Embryonic facial prominence (tissue), 1 donor: ENCODE measurements around the gene LACTBL1.

Experiments
- DNase-seq: peaks from one replicate; pipeline ENCODE4 v3.0.0-alpha.2; 2016; ENCODE audit errors: extremely low spot score

The LACTBL1 gene

GRCh38 chr1:22913421-22914141 is 59.1 kb downstream of the LACTBL1 start:
- no peak for DNase-seq

GRCh38 chr1:22912311-22912710 is 60.4 kb downstream of the LACTBL1 start:
- no peak for DNase-seq

DNA sequence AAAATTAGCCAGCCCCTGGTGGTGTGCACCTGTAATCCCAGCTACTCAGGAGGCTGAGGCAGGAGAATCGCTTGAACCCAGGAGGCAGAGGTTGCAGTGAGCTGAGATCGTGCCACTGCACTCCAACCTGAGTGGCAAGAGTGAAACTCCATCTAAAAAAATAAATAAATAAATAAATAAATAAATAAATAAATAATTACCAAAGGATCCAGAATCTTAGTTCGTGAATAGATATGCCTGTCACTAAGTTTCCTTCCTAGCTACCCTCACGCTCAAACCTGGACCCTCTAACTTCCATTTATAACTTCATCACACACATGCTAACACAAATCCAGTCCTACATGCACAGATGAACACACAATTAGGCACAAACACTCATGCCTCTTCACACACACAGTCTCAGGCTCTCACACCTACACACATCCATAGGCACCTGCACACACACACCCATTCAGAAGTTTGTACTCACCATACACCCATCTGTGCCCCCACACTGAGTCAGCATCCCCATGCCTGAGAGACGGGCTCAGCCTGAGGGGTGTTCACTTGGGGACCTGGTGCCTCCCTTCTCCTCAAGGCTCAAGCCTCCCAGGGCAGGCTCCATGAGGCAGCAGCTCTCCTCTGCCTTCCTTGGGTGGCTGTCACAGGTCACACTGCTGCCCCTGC is 61.5 kb downstream of the LACTBL1 start:
- no peak for DNase-seq

- no peak for DNase-seq
These were observed 62.4 kb downstream of the LACTBL1 start for GRCh38 chr1:22910286-22910685.

GRCh38 chr1:22908880-22909426 is 63.7 kb downstream of the LACTBL1 start:
- DNase-seq: no peak

- no peak for DNase-seq
These were observed 65.1 kb downstream of the LACTBL1 start for GRCh38 chr1:22907528-22907927.

DNA sequence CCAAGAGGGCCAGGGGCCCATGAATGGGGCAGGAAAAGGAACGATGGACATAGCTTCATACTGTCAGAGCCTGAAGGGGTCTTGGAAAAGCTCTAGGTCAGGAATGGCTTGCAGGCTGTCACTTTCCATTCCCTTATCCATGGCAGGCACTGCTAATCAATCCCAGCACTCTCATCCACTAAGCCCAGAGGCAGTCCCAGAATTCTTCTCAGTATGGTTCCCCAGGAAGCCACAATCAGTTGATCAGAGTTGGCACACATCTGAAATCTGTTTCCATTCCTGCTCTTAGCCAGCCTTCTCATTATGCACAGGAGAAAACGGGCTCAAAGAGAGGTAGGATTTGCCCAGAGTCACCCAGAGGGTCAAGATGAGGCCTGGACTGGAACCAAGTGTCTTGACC is 65.7 kb downstream of the LACTBL1 start:
- DNase-seq: no peak

DNA sequence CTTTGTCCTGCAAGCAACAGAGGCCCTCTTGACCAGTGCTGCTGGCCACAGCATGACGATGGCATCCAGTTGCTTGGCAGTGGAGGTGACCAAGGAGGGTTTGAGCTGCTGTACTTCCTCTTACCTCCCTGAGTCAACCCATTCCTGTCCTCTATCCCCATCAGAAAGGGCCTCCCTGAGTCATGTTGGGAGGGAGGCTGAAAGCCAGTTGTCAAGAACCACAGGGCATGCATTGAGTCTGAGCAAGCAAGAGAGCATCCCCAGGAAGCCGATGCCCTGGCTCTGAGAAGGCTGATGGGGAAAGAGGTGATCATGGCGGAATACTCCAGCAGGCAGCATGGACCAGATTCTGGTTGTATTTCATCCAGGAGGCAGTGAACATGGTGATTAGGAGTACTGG is 69.6 kb downstream of the LACTBL1 start:
- DNase-seq: no peak
